GM12878 (cell line): ENCODE data around the gene B3GALT5. TPM values are rescaled to one million over a fixed set of nuclear protein-coding genes. Genes with fewer than 3 reads are reported as not detected.

ENCODE experiments used
- ATAC-seq: fragments of 200-7000 bp; cut with Tn5 transposase; 3 replicates; pipeline ENCODE4 v1.9.1; 2020; ENCODE audit warnings: mild to moderate bottlenecking, moderate library complexity
- BruUV-seq: library from RNA; stranded (reverse); fragments of 400-500 nt; replicated peaks from 2 replicates; lab custom pipeline; 2021; lab: Mats Ljungman, UMichigan
- CTCF ChIA-PET: fragments of 300-600 bp; sonication (Branson Sonifier 250); formaldehyde crosslinking; extraction: SDS; loops from one replicate; lab custom pipeline; 2021; ENCODE audit warnings: inconsistent platforms; lab: Yijun Ruan, JAX
- POLR2A ChIA-PET: fragments of 350-600 bp; formaldehyde crosslinking; extraction: SDS; loops from one replicate; lab custom pipeline; 2021; ENCODE audit warnings: inconsistent platforms; lab: Charles Lee
- RAD21 ChIA-PET: fragments of 300-600 bp; sonication (Branson Sonifier 250); formaldehyde crosslinking; loops from one replicate; lab custom pipeline; 2023; ENCODE audit warnings: antibody characterized with exemption; ENCODE audit not compliant: unreplicated experiment; lab: Charles Lee
- SMC1A ChIA-PET: fragments of 300-600 bp; sonication (Branson Sonifier 250); formaldehyde crosslinking; loops from one replicate; lab custom pipeline; 2023; ENCODE audit not compliant: unreplicated experiment, uncharacterized antibody; lab: Charles Lee
- DNase-seq: peaks from one replicate; pipeline ENCODE4 v3.0.0-alpha.2; 2011; ENCODE audit warnings: low read depth, low spot score
- FAIRE-seq: peaks from 3 replicates; lab custom pipeline; 2011; peaks lifted over from hg19 to GRCh38; lab: Jason Lieb, UNC
- H2AFZ ChIP-seq: 2 replicates; pipeline ENCODE4 v1.6.0; 2011; ENCODE audit warnings: low read depth, low read length, control low read depth; ENCODE audit not compliant: control insufficient read depth
- H3K27ac ChIP-seq: 2 replicates; pipeline ENCODE4 v1.5.1; 2011; ENCODE audit warnings: control low read depth; ENCODE audit not compliant: control insufficient read depth, insufficient read depth
- H3K27me3 ChIP-seq, 2 experiments: replicated peaks in 1 of 2; 2 replicates each; pipeline versions ENCODE4 v1.6.0 to v1.6.1; 2011; ENCODE audit warnings: low read length in 1 of 2; ENCODE audit not compliant: control insufficient read depth in 2 of 2, insufficient read depth in 2 of 2
- H3K36me3 ChIP-seq, 2 experiments: 2 replicates each; pipeline ENCODE4 v1.5.1; 2011; ENCODE audit warnings: low read length in 1 of 2; ENCODE audit not compliant: control insufficient read depth in 2 of 2, insufficient read depth in 2 of 2
- H3K4me1 ChIP-seq: 2 replicates; pipeline ENCODE4 v1.6.1; 2011; ENCODE audit warnings: mild to moderate bottlenecking, low read length, moderate library complexity, mixed read lengths; ENCODE audit not compliant: control insufficient read depth, insufficient read depth
- H3K4me2 ChIP-seq: 2 replicates; pipeline ENCODE4 v1.6.0; 2011; ENCODE audit warnings: control low read depth; ENCODE audit not compliant: control insufficient read depth, insufficient read depth
- H3K4me3 ChIP-seq: fragments of 200-600 bp; sonication (generic); 2 replicates; pipeline ENCODE4 v1.5.1; 2016
- H3K79me2 ChIP-seq: 2 replicates; pipeline ENCODE4 v1.6.0; 2011; ENCODE audit warnings: low read length; ENCODE audit not compliant: control insufficient read depth, insufficient read depth
- H3K9ac ChIP-seq: 2 replicates; pipeline ENCODE4 v1.8.0; 2011; ENCODE audit warnings: low read length, control low read depth, mixed read lengths; ENCODE audit not compliant: control insufficient read depth, insufficient read depth
- H3K9me3 ChIP-seq: replicated peaks from 3 replicates; pipeline ENCODE4 v1.5.1; 2011; ENCODE audit warnings: mild to moderate bottlenecking, low read length; ENCODE audit not compliant: control insufficient read depth, insufficient read depth
- H4K20me1 ChIP-seq: 2 replicates; pipeline ENCODE4 v1.6.0; 2011; ENCODE audit not compliant: control insufficient read depth, insufficient read depth
- BCL11A ChIP-seq: IDR thresholded peaks from 2 replicates; pipeline ENCODE4 v1.6.1; 2011; ENCODE audit warnings: low read depth, low read length
- CREM ChIP-seq: IDR thresholded peaks from 2 replicates; pipeline ENCODE4 v1.6.1; 2014; ENCODE audit warnings: antibody characterized with exemption, low read depth
- EP300 ChIP-seq, 2 experiments: fragments of 150-350 bp in 1 of 2; IDR thresholded peaks; 2 replicates each; pipeline ENCODE4 v1.6.1; 2011 to 2012; ENCODE audit warnings: low read depth in 2 of 2, low read length in 2 of 2, borderline replicate concordance in 1 of 2, improper control_type of control experiment in 1 of 2, inconsistent platforms in 1 of 2; ENCODE audit not compliant: control insufficient read depth in 1 of 2
- HDAC6 ChIP-seq: fragments of 200-600 bp; sonication (generic); IDR thresholded peaks from one replicate; pipeline ENCODE4 v1.8.0; 2017; ENCODE audit warnings: antibody characterized with exemption; ENCODE audit not compliant: unreplicated experiment
- MXI1 ChIP-seq: fragments of 150-350 bp; IDR thresholded peaks from 2 replicates; pipeline ENCODE4 v1.6.1; 2011; ENCODE audit warnings: low read depth, mild to moderate bottlenecking, inconsistent platforms, low read length, improper control_type of control experiment
- NFYB ChIP-seq: IDR thresholded peaks from 2 replicates; pipeline ENCODE4 v1.6.1; 2011; ENCODE audit warnings: low read depth, mild to moderate bottlenecking, low read length, improper control_type of control experiment, moderate library complexity; ENCODE audit not compliant: insufficient read depth
- RCOR1 ChIP-seq: conservative IDR thresholded peaks from 2 replicates; pipeline ENCODE4 v1.6.1; 2012; ENCODE audit warnings: low read depth, low read length, improper control_type of control experiment
- SREBF2 ChIP-seq: IDR thresholded peaks from 2 replicates; pipeline ENCODE4 v1.6.1; 2012; ENCODE audit warnings: mild to moderate bottlenecking, low read length
- SRF ChIP-seq, 2 experiments: IDR thresholded peaks; 2 replicates each; pipeline ENCODE4 v1.6.1; 2011; ENCODE audit warnings: low read depth in 2 of 2, low read length in 2 of 2, mild to moderate bottlenecking in 1 of 2, moderate library complexity in 1 of 2
- USF1 ChIP-seq: IDR thresholded peaks from 2 replicates; pipeline ENCODE4 v1.6.1; 2011; ENCODE audit warnings: borderline replicate concordance, low read depth, mild to moderate bottlenecking, moderate library complexity, mixed read lengths, low read length; ENCODE audit not compliant: insufficient read depth; ENCODE audit errors: extremely low read length
- ZNF24 ChIP-seq: fragments of 450-650 bp; IDR thresholded peaks from 2 replicates; pipeline ENCODE4 v1.6.1; 2017; ENCODE audit warnings: antibody characterized with exemption, mild to moderate bottlenecking
- WGBS: methylation state at CpG from one replicate; pipeline ENCODE4 v1.1.6; 2016; ENCODE audit warnings: low lambda C conversion rate; ENCODE audit not compliant: insufficient replicate concordance, insufficient coverage; ENCODE audit errors: missing lambda C conversion rate; 5-methylcytosine and 5-hydroxymethylcytosine counted together
- in situ Hi-C: fragments of 300-500 bp; cut with MboI; formaldehyde crosslinking; loops from 9 replicates; pipeline ENCODE4 v1.14.3; 2018; ENCODE audit warnings: mixed read lengths
- intact Hi-C: fragments of 100-400 bp; cut with micrococcal nuclease; formaldehyde crosslinking; loops from one replicate; pipeline ENCODE4 v1.14.2; 2022; ENCODE audit not compliant: unreplicated experiment
- polyA plus RNA-seq, 11 experiments: library from polyadenylated mRNA; depleted of rRNA in 4 of 11; unstranded in 6 of 11; stranded (reverse) in 5 of 11; fragments of >200 nt; fragmentation: Nextera tagmentation in 4 of 11; fragmentation: Illumina TruSeq in 1 of 11; extraction: Ambion mirVana in 4 of 11; extraction: Trizol in 1 of 11; gene quantifications; 1 replicate in 1 of 11; 2 replicates in 10 of 11; pipeline versions ENCODE4 v1.2.1 to v1.2.3, GENCODE V29; 2011 to 2016; ENCODE audit warnings: inconsistent platforms in 2 of 11, missing spikeins in 2 of 11, low read depth in 1 of 11
- total RNA-seq, 4 experiments: library from RNA; depleted of rRNA in 3 of 4; stranded (reverse); fragments of >200 nt in 3 of 4; fragmentation: Illumina TruSeq in 1 of 4; extraction: Trizol in 1 of 4; gene quantifications; 2 replicates each; pipeline versions ENCODE4 v1.2.1 to v1.2.3, GENCODE V29; 2013 to 2021
- TF ChIP-seq, protein P1 (sequence below): IDR thresholded peaks from 2 replicates; pipeline ENCODE4 v1.6.1; 2012; ENCODE audit warnings: low read depth, low read length, improper control_type of control experiment
- TF ChIP-seq, protein P2 (sequence below): fragments of 450-650 bp; IDR thresholded peaks from 2 replicates; pipeline ENCODE4 v1.6.1; 2017; ENCODE audit warnings: mild to moderate bottlenecking, moderate library complexity
- TF ChIP-seq, protein P3 (sequence below): fragments of 450-650 bp; IDR thresholded peaks from 2 replicates; pipeline ENCODE4 v1.6.1; 2018; ENCODE audit warnings: mild to moderate bottlenecking, low read depth, moderate library complexity; ENCODE audit not compliant: partially characterized antibody

Gene B3GALT5
- total and polyA plus RNA-seq, 10 of the 15 experiments (the other 5 are each of a cell fraction or from before 2014, with no cell fraction given) = 0.03 to 0.04 TPM; not detected in 8

DNA sequence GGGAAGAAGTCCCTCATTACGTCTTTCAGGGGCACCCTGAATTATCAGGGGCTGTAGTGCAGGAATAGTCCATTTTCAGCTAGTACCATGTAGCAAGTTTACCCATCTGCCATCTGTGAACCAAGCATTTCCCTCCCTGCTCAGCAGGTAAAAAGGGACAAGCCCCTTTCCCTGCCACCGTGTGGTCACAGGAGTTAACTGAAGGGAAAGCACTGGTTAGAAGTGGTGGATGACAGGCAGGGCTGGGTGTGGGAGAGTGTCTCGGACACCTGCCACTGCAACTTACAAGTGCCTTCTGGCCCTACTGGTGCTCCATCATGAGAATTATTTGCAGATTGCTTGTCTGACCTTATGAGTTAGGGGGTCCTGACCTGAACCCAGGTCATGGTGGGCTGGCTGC lies 100.2 kb downstream of the B3GALT5 start:
- CTCF ChIA-PET = no interaction called here
- BruUV-seq = no TSS peak

More for the DNA sequence above, 100.2 kb downstream of the B3GALT5 start:
- FAIRE-seq (no peak), DNase-seq (no peak), ATAC-seq (no peak)
- Histone ChIP-seq H2AFZ (no peak overlapping the region), H4K20me1 (no peaks in the 10 kb centered on the region), H3K27me3 (no peaks in the 10 kb centered on the region), H3K36me3 (no peaks in the 10 kb centered on the region), H3K9ac (no peak overlapping the region), H3K9me3 (no peaks in the 10 kb centered on the region; the same call in 2 of the 3 replicates), H3K4me3 (no peak overlapping the region), H3K4me1 (no peaks in the 10 kb centered on the region), H3K79me2 (no peaks in the 10 kb centered on the region), H3K4me2 (no peak overlapping the region), H3K27ac (no peak overlapping the region)
- 9% methylated on average over 3 of the region's 3 CpGs for WGBS
- TF ChIP-seq, protein P1, sequence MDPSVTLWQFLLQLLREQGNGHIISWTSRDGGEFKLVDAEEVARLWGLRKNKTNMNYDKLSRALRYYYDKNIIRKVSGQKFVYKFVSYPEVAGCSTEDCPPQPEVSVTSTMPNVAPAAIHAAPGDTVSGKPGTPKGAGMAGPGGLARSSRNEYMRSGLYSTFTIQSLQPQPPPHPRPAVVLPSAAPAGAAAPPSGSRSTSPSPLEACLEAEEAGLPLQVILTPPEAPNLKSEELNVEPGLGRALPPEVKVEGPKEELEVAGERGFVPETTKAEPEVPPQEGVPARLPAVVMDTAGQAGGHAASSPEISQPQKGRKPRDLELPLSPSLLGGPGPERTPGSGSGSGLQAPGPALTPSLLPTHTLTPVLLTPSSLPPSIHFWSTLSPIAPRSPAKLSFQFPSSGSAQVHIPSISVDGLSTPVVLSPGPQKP = no peak
- TF ChIP-seq MXI1 (no peak), ZNF24 (no peak), EP300 (IDR thresholded peaks at IDR 0.05; ENCODE audit: borderline replicate concordance in 1 of 2, control insufficient read depth in 1 of 2, low read depth in 2 of 2, low read length in 2 of 2) (no peak), SREBF2 (no peak), CREM (no peak), RCOR1 (no peak), HDAC6 (no peak), BCL11A (no peak), SRF (IDR thresholded peaks at IDR 0.05; ENCODE audit: low read depth in 2 of 2, low read length in 2 of 2) (no peak), USF1 (no peak), NFYB (no peak)
- TF ChIP-seq, protein P2, sequence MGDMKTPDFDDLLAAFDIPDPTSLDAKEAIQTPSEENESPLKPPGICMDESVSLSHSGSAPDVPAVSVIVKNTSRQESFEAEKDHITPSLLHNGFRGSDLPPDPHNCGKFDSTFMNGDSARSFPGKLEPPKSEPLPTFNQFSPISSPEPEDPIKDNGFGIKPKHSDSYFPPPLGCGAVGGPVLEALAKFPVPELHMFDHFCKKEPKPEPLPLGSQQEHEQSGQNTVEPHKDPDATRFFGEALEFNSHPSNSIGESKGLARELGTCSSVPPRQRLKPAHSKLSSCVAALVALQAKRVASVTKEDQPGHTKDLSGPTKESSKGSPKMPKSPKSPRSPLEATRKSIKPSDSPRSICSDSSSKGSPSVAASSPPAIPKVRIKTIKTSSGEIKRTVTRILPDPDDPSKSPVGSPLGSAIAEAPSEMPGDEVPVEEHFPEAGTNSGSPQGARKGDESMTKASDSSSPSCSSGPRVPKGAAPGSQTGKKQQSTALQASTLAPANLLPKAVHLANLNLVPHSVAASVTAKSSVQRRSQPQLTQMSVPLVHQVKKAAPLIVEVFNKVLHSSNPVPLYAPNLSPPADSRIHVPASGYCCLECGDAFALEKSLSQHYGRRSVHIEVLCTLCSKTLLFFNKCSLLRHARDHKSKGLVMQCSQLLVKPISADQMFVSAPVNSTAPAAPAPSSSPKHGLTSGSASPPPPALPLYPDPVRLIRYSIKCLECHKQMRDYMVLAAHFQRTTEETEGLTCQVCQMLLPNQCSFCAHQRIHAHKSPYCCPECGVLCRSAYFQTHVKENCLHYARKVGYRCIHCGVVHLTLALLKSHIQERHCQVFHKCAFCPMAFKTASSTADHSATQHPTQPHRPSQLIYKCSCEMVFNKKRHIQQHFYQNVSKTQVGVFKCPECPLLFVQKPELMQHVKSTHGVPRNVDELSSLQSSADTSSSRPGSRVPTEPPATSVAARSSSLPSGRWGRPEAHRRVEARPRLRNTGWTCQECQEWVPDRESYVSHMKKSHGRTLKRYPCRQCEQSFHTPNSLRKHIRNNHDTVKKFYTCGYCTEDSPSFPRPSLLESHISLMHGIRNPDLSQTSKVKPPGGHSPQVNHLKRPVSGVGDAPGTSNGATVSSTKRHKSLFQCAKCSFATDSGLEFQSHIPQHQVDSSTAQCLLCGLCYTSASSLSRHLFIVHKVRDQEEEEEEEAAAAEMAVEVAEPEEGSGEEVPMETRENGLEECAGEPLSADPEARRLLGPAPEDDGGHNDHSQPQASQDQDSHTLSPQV = no peak
- TF ChIP-seq, protein P3, sequence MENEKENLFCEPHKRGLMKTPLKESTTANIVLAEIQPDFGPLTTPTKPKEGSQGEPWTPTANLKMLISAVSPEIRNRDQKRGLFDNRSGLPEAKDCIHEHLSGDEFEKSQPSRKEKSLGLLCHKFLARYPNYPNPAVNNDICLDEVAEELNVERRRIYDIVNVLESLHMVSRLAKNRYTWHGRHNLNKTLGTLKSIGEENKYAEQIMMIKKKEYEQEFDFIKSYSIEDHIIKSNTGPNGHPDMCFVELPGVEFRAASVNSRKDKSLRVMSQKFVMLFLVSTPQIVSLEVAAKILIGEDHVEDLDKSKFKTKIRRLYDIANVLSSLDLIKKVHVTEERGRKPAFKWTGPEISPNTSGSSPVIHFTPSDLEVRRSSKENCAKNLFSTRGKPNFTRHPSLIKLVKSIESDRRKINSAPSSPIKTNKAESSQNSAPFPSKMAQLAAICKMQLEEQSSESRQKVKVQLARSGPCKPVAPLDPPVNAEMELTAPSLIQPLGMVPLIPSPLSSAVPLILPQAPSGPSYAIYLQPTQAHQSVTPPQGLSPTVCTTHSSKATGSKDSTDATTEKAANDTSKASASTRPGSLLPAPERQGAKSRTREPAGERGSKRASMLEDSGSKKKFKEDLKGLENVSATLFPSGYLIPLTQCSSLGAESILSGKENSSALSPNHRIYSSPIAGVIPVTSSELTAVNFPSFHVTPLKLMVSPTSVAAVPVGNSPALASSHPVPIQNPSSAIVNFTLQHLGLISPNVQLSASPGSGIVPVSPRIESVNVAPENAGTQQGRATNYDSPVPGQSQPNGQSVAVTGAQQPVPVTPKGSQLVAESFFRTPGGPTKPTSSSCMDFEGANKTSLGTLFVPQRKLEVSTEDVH = no peak
- intact Hi-C loops = no loop called here
- in situ Hi-C loops = loop anchor here (5.0 kb wide), 1 partner anchor 196 kb away; no protein-coding TSS in a partner anchor
- ChIA-PET RAD21 (no interaction called here), POLR2A (no interaction called here), SMC1A (no interaction called here)
